Stimulated activated CD8-positive, alpha-beta memory T cell treated with anti-CD3 and anti-CD28 coated beads, Interleukin-15, amount 100 ng/mL, for 1 hour (primary cell): Measurements from ENCODE around the gene TRIM66.

Experiments used
- DNase-seq: peaks from one replicate; pipeline ENCODE4 v3.0.0-alpha.2; 2020; ENCODE audit warnings: low read depth

The TRIM66 gene

GRCh38 chr11:8682303-8683114 is at the start of gene TRIM66, which contains the start of gene RPL27A:
Gene TRIM66, minus strand, starts transcription at chr11:8682665. Its CDS starts 10,391 bp downstream, at chr11:8672274.
Gene RPL27A, plus strand, starts transcription at chr11:8682792. Its CDS starts 22 bp downstream, at chr11:8682814.
- peak; percentile 99 for DNase-seq

GRCh38 chr11:8731647-8732323 is 49.3 kb upstream of the TRIM66 start:
- DNase-seq = no peak

GRCh38 chr11:8730697-8731020 is 48.2 kb upstream of the TRIM66 start:
- DNase-seq = no peak

GRCh38 chr11:8729837-8730696 is 47.6 kb upstream of the TRIM66 start:
- no peak for DNase-seq

- no peak for DNase-seq
Observed at GRCh38 chr11:8729067-8729466, 46.6 kb upstream of the TRIM66 start.

- DNase-seq = no peak
Observed at GRCh38 chr11:8728563-8728962, 46.1 kb upstream of the TRIM66 start.

GRCh38 chr11:8726395-8726794 is 43.9 kb upstream of the TRIM66 start:
- DNase-seq = no peak

GRCh38 chr11:8724682-8725081 is 42.2 kb upstream of the TRIM66 start:
- no peak for DNase-seq

GRCh38 chr11:8723711-8724110 is 41.2 kb upstream of the TRIM66 start:
- DNase-seq = no peak

- no peak for DNase-seq
Observed at GRCh38 chr11:8722809-8723208, 40.3 kb upstream of the TRIM66 start.

- no peak for DNase-seq
Observed at GRCh38 chr11:8721609-8722500, 39.4 kb upstream of the TRIM66 start.

GRCh38 chr11:8720868-8721608 is 38.6 kb upstream of the TRIM66 start:
- DNase-seq = no peak

- DNase-seq = no peak
Observed at GRCh38 chr11:8720352-8720751, 37.9 kb upstream of the TRIM66 start.

GRCh38 chr11:8719721-8720120 is 37.3 kb upstream of the TRIM66 start:
- DNase-seq = no peak

- DNase-seq = no peak
Observed at GRCh38 chr11:8719211-8719649, 36.8 kb upstream of the TRIM66 start.

- no peak for DNase-seq
Observed at GRCh38 chr11:8717876-8718753, 35.6 kb upstream of the TRIM66 start.

- DNase-seq = no peak
Observed at GRCh38 chr11:8717544-8717875, 35.0 kb upstream of the TRIM66 start.

- no peak for DNase-seq
Observed at GRCh38 chr11:8715501-8715900, 33.0 kb upstream of the TRIM66 start.

GRCh38 chr11:8714622-8715225 is 32.3 kb upstream of the TRIM66 start:
- no peak for DNase-seq
